ENCODE data around the gene DNAJB4.
A peak's percentile ranks its signal among the peaks of the same experiment; 100 is the strongest.
"Not testable (repeated sequence)": the region's sequence is repeated elsewhere in the genome, so short reads cannot be mapped to it uniquely, and the experiment has no call there.

DNAJB4 gene
- 8.0 to 8.3 reads per million in 2 experiments for total RNA-seq

DNA sequence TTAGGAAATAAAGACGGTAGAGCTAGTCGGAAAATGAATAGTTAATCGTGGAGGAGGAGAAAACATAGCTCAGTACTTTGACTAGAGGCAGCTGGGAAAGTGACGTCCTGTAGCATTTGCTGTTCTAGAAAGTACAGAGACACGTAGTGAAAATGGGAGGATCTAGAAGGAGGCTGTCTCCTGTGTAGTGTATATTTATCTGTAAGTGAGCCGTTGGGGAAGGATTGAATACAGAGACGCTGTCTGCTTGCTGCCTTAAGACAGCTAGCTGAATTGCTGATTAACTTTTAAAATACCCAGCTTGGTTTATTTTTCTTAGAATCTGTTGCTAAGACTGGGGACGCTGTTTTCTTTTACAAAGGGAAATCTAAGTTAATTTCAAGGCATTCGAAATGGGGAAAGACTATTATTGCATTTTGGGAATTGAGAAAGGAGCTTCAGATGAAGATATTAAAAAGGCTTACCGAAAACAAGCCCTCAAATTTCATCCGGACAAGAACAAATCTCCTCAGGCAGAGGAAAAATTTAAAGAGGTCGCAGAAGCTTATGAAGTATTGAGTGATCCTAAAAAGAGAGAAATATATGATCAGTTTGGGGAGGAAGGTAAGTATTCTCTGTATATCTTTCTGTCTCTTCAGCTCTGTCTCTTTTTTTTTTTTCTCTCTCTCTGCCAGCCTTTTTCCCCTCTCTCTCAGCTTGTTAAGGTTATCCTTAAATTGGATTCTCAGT is at the start of gene DNAJB4:
TSS of gene DNAJB4 (plus strand) at position 221 of the 729 bp plus-strand sequence. CDS start at position 393, 172 bp downstream.
- peak; percentile 63 for DNase-seq (ENCODE audit: low read depth)

DNA sequence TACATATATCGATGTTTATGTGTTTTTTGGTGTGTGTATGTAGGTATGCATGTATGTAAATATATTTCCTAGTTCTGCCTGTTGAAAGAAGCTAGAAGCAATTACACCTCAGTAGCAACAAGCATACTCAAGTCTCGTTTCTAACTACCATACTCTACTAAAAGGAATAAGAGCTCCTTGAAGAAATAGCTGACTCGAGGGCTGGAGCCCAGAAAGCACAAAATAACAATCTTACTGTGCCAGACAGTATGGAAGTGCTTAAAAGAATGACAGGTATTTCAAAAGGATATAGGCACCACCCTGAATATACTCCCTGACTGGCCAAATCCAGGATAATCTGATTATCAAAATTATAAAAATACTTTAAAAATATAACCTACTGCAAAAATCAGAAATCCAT is 49.0 kb upstream of the DNAJB4 start:
- no peak for DNase-seq (ENCODE audit: low read depth)

- no peak for DNase-seq (ENCODE audit: low read depth)
Observed at GRCh38 chr1:77956464-77956863, 48.3 kb upstream of the DNAJB4 start.

DNA sequence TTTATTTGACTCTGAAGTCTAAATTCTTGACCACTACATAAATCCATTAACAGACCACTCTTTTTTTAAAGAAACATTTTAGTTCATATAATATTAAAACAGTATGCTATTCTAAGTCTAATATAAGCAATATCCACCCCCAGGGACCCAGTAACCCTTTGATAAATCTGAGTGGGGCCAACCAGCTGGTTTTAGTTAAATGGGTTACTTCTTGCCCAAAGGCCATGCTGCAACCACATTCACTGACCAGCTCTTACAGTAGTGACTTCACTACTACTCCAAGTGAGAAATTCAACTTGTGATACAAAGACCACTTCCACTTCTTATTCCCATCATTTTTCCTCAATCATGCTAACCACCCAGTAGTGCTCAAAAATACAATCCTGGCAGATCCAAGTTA is 46.3 kb upstream of the DNAJB4 start:
- DNase-seq (ENCODE audit: low read depth), result no peak

- no peak for DNase-seq (ENCODE audit: low read depth)
Observed at GRCh38 chr1:77958850-77959249, 45.9 kb upstream of the DNAJB4 start.

DNA sequence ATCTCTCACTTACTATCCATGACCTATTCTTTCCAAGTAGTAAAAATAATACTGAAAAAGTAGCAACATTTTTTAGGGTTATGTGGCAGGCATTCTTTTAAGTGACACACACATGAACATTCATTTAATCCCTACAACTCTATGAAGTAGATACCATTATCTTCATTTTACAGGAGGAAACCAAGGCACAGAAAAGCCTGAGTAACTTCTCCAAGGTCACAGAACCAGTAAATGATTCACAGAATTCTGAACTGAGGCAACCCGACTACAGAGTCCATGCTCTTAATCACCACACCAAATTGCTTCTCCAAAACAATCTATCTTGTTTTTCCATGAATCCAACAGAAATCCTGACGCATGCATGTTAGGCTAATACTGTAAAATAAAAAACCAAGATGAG is 43.3 kb upstream of the DNAJB4 start:
- no peak for DNase-seq (ENCODE audit: low read depth)

GRCh38 chr1:77966291-77966690 is 38.4 kb upstream of the DNAJB4 start:
- no peak for DNase-seq (ENCODE audit: low read depth)

DNA sequence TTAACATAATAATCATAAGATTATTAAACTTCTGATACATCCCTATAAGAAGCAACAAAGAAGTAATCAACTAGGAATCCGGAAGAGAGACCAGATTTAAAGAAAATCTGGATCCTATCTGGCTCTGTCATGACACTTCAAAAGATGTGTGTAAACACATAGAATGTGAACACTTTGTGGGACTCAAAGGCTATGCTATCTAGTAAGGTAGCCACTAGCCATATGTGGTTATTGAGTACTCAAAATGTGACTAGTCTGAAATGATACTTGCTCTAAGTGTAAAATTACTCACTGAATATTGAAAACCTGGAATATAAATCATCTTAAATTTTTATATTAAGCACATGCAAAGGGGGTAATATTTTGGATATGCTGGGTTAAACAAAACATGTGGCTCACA is 34.5 kb upstream of the DNAJB4 start:
- DNase-seq (ENCODE audit: low read depth), result no peak

DNA sequence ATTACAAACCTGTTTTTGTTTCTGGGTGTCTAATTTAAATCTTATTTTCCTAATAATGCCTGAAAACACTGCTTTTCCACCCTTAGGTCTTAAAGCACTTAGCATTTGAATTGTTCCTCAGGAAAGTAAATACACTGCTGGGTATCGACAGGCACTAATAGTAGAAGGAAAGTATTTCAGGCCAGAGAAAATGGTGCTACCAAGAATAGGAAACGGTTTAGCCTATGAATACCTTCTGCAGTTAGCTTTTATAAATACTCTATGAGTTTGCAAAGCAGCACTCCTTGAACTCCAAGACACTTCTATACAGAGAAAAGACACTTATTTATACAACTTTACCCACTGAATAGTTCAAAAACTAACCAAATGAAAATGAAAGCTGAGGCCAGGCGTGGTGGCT is 32.7 kb upstream of the DNAJB4 start:
- DNase-seq (ENCODE audit: low read depth), result no peak

DNA sequence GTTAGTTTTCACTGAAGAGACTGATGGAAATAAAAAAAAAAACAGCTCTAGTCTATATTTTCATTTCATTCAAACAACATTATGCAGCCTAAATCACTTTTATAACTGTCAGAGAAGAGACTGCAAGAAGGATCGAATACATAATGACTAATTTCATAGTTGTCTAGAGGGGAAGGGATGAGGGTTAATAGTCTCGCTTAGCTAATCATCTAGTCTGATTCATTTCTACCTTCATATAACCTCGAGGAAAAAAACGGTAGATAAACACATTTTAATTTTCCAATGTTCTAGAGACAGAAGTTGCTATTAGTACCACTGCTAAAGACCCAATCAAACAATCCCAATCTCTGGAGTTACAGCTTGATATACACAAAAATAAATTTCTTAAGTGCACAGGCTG is 29.4 kb upstream of the DNAJB4 start:
- DNase-seq (ENCODE audit: low read depth), result no peak

GRCh38 chr1:77975907-77976306 is 28.8 kb upstream of the DNAJB4 start:
- DNase-seq (ENCODE audit: low read depth), result no peak

DNA sequence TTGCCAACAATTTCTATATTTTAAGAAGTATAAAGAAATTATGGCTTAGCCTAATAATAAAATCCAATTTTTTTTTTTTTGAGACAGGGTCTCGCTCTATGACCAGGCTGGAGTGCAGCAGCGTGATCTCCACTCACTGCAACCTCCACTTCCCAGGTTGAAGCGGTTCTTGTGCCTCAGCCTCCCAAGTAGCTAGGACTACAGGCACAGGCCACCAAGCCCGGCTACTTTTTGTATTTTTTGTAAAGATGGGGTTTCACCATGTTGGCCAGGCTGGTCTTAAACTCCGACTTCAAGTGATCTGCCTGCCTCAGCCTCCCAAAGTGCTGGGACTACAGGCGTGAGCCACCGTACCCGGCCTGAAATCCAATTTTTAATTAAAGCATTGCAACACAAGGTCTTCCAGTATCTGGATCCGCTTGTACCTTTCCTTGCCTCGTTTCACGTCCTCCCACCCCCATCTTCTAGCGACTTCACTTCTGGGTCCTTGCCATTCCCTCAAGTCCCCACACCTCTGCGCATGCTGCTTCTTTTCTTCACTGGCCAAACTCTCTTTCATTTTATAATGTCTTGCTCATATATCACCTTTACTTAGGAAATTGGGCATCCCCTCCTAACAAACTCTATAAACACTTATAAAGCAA is 28.2 kb upstream of the DNAJB4 start:
- no peak for DNase-seq (ENCODE audit: low read depth)

DNA sequence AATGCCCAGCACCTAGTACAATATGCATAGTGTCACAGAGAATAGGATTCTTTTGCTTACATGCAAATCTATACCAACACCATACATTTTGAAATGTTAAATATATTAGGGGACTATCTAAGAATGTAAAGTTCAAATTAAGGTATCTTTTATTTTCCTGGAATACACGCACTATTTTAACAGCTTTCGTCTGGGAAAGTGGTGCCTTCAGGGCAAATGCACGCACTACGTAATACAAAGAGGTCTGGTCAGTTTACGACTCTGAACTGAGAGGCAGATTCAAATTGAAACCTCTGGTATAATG is 26.8 kb upstream of the DNAJB4 start:
- DNase-seq (ENCODE audit: low read depth), result no peak

DNA sequence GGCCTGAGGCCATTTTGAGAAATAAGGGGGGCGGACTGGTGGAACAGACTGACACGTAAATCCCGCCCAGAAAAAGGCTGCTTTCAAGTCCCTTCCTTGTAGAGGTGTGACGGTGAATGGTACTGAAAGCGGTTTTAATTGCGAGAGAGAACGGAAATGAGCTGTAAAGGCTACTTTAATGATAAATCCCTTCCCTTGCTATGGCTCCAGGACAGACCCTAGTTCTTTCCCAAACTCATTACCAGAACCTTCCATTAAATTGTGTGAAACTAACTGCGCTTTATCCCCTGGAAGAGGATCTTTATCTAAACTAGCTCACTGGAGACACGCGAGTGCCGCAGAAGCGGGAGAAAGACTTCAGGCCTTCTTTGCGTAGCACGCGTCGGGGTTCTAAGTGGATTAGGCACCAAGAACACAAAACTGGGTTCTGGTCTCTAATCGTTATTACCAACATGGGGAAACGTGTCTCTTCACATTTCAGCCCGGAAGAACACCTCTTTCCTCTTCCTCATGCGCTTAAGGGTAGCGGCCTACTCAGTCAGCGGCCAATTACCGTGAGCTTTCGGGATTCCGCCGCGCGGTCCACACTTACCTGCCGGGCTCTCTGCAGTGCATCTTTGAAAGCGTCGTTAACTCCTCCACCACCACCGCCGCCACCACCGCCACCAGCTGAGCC is 26.3 kb upstream of the DNAJB4 start:
- DNase-seq (ENCODE audit: low read depth), result peak; percentile 70

DNA sequence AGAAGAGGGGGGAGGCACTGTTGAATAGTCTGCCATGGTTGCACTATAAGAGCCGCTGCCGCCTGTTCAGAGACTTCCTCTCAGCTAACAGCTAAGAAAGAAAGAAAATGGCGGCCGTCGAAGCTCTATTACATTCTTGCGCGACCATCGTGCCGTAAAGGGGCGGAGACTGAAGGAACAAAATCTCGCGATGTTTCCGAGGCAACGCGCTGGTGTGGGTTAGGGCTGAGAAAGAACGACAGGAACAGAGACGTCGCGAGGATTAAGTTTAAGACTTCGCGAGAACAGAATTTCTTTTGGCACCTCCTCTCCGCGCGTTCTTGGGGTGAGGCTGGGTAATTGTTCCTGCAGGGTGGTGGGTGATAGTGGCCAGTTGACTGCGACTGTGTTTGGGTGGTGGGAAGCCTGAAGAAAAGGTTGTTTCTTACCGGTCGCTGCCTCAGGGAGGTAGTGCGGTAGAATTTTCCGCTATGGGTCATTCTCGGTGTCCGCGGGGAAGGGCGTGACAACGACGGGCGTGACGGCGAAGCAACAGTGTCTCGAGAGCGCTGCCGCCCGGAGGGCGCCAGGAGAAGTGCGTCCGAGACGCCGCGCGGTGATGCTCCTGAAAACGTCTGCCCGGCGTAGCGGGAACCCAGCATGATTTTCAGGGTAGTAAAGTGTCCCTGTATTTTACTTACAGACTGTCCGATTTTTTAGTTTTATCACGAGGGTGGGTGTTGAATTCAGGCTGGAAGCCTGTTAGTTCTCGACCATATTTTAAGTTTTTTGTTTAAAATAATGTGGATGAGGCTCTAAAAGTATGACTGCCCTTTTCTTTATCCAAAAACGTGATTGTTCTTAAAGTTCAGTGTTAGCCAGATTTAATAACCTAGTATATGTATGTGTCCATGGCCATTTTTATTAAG is 25.5 kb upstream of the DNAJB4 start, which contains the start of gene FUBP1:
TSS of gene FUBP1 (minus strand) at position 104 of the 908 bp plus-strand sequence. CDS start at position 36, 68 bp downstream.
- DNase-seq (ENCODE audit: low read depth), result peak; percentile 94

- not testable (repeated sequence) for DNase-seq (ENCODE audit: low read depth)
Observed at GRCh38 chr1:77983352-77983996, 21.3 kb upstream of the DNAJB4 start.

DNA sequence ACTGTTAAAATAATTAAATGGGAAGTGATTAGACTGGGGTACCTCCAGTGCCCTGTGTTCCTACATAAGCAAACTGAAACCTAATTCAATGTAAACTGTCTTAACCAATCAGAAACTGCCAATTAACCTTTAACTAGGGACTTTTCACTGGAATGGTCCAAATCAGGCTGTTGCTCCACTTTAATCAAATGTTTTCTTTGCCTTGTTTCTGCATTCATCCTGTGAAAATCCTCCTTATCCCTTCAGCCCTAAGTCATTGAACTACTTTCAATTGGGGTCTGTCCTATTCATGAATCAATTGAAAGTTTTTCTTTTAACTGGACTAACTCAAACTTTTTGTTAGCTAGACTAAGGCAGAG is 20.8 kb upstream of the DNAJB4 start:
- no peak for DNase-seq (ENCODE audit: low read depth)

DNA sequence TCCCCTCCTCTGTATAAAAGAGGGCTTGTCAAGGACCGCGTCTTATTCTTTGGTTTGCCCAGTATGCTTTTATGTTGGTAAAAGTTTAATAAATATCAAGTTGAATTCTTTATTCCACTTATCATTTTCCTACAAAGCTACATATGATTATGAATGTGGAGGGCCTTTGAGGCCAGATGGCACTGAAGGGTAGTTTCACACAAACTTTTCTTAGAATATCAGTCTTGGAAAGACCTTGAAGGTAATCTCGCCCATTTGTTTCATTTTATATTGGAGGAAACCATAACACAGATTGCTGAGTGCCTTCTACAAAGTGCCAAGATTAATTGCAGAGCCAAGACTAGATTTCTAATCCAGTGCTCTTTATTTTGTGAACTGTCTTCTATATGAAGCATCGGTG is 20.1 kb upstream of the DNAJB4 start:
- DNase-seq (ENCODE audit: low read depth), result no peak

DNA sequence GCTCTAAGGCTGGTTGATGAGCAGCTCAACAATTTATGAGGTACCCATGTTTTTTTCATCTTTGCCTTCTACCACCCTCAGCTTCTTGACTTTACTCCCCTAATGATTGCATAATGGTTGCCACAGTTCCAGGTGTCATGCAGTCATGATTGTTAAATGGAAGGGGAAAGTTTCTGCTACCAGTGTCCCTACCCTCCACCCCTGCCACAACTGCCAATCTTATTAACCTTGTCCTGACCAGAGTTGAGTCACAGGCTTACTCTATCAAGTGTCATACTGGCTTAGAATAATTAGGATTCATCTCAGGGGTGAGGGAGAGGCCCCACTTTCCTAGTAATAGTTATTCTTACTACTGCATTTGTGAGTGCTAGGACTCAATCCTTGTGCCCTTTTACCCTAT is 17.9 kb upstream of the DNAJB4 start:
- no peak for DNase-seq (ENCODE audit: low read depth)

- no peak for DNase-seq (ENCODE audit: low read depth)
Observed at GRCh38 chr1:77987919-77988318, 16.8 kb upstream of the DNAJB4 start.

GRCh38 chr1:77989744-77990143 is 15.0 kb upstream of the DNAJB4 start:
- no peak for DNase-seq (ENCODE audit: low read depth)
